NCI-H345 treated with DMSO at 0.1 percent for 48 hours (cell line): ENCODE measurements around the gene TCF7L1.
"Not testable (repeated sequence)": the region's sequence is repeated elsewhere in the genome, so short reads cannot be mapped to it uniquely, and the experiment has no call there.

Experiments used
- DNase-seq: peaks from one replicate; lab custom pipeline; 2025; ENCODE audit not compliant: unreplicated experiment; lab: John Stamatoyannopoulos, UW

TCF7L1 gene

DNA sequence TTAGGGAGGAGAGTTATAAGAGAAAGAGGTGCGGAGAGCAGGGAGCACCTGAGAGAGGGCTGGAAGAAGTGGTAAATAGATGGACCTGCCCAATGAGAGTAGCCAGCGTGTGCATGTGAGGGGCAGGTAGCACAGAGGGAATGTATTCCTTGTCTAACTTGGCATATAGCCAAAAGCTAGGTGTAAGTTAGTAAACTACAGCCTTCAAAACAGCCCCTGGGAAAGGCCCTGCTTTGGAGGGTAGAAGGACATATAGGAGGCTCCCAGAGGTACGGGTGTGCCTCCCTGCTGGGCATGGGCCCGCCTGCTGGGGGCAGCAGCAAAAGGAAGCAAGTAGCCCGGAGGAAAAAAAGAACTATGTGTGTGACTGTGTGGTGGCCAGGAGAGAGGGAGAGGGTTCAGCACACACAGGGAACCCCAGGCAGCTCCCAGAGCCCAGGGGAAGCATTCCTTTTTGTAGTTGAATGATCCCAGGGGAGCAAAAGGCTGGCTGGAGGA is 48.0 kb downstream of the TCF7L1 start:
- DNase-seq, result no peak

DNA sequence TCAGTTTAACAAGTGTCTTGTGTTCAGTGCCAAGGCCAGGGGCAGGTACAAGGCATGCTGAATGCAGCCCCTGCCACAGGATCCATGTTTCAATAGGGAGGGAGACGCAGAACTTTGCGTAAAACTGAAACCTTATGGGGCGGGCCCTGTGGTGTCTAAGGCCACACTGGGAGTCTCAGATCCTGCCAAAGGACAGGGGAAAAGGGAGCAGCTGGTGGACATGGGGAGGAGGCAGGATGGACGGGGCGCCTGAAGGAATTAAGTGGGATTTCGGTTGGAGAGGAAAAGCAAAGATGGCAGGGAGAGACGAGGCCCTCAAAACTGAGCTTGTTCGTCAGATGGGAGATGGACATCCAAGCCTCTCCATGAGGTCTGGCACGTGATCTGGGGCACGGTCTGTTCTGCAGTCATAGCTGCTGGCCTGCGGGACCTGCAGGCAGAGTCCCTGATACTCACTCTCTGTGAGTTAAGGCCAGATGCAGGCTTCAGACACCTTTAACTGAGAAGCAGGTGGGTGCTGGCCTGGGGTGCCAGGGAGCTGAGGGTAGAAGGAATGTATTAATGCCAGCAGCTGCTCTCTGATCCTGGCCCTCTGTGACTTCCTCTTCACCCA is 48.8 kb downstream of the TCF7L1 start:
- no peak for DNase-seq

DNA sequence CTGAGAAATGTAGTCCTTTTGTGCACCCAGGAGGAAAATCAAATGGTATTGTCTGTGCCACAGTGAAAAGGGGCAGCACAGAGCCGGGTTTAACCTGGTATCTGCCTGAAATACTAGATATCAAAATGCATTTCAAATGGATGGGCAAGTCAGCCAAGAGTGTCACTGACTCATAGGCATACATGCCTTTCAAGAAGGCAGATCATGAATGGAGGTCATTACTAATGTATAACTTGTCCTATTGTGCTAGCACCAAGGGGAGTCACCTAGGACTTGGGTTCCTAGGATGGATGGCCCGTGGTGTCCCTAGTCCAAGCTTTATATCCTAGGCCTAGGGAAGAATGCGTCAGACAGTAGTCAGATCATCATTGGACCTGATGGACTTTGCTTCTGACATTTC is 49.9 kb downstream of the TCF7L1 start:
- no peak for DNase-seq

DNA sequence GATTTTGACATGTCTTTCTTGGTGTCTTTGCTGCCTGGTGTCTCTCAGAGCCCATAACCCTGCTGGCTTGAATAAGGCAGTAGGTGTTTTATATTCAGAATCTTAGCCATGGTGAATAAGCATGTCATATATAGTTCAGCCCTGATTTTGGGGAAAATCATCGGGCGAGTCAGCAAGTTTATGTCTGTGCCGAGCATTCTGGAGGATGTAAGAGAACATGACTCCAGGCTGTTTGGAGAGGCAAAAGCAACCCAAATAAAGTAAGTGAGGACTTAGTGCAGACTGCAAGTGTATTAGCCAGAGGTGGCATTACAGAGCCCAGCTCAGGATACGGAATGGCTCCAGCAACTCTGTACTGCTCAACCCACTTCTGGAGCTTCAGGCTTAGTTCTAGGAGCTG is 50.3 kb downstream of the TCF7L1 start:
- DNase-seq, result no peak

DNA sequence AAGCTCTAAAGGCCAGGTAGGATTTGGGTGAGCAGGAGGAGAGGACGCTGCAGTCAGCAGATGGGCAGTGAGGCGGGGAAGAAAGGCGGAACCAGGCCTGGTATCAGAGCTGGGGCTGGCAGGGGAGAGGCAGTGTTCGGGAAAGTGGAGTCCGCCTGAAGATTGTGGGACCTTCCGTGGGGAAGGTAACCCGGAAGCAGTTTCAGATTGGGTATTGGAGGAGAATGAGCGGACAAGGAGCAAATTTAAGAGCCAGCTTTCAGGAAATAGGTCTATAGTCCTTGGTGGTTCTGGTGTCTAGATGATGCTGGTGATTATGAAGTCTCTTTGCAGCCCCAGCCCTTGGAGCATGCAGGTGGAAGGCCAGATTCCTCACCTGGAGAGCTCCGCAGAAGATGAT is 51.0 kb downstream of the TCF7L1 start:
- DNase-seq, result no peak

DNA sequence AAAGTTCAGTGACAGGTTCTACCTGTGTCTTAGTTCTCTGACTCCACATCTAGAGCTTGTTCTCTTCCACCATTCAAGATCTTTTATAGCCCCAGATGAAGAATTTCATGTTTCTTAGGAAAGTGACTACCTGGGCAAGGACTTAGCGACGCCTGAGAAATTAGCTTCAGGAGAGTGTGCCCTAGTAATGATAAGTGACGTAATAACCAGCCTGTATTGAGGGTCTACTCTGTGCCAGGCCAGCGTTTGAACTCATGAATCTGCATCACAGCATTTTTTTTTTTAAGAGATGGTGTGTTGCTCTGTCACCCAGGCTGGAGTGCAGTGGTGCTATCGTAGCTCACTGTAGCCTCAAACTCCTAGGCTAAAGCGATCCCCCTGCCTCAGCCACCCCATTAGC is 51.8 kb downstream of the TCF7L1 start:
- no peak for DNase-seq

DNA sequence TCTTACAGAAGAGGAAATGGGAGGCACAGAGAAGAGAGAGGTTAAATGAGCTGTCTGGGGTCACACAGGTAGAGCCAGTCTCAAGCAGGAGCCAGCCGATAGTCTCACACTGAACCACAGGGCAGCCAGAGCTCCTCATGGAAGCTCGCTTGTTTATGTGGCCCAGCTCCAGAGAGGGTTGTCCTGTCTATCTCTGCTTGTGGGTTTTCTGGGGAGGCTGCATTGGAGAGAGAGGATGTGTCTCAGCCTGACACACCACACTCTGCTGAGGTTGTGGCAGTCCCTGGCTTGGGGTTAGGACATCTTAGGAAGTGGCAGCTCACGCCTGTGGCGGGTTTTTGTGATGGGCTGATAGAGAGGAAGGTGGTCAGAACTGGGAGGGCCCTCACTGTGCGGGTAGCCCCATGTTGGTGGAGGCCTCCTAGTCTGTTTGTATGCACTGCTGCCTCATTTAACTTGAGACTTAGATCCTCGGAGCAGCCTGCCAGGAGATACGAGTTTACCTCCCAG is 52.3 kb downstream of the TCF7L1 start:
- no peak for DNase-seq

DNA sequence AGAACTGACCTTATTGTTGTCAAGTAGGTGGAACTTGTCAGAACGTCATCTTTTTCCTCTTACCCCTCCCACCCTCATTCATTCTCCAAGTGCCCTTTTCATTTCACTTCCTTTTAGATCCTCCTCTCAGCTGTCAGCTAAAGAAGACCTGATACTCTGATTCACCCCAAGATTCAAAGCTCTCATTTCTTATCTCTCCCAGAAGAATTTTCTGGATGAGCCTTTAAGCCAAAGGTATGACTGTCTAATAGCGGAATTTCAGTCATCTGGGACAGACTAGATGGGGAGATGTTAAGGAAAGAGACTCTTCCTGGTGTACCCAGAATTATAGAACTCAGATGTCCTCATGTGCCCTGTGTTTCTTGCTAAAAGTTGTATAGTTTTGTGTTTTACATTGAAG is 53.9 kb downstream of the TCF7L1 start:
- no peak for DNase-seq

DNA sequence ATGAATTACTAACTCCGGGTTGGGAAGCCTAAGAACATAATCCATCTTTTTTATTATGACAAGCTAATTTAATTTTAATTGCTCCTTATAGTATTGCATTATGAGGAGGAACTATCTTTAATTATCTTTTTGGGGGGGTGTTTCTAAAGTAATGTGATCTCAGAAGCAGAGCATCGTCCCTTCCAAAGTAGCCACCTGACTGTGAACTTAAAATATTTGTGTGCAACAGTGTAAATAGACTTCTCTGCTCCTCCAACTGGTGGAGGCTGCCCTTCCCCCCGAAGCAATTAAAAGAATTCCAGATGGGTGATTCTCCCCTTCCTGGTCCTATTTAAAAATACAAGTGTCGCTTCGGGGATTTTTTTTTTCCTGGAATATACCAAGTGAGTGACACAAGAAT is 55.7 kb downstream of the TCF7L1 start:
- no peak for DNase-seq

DNA sequence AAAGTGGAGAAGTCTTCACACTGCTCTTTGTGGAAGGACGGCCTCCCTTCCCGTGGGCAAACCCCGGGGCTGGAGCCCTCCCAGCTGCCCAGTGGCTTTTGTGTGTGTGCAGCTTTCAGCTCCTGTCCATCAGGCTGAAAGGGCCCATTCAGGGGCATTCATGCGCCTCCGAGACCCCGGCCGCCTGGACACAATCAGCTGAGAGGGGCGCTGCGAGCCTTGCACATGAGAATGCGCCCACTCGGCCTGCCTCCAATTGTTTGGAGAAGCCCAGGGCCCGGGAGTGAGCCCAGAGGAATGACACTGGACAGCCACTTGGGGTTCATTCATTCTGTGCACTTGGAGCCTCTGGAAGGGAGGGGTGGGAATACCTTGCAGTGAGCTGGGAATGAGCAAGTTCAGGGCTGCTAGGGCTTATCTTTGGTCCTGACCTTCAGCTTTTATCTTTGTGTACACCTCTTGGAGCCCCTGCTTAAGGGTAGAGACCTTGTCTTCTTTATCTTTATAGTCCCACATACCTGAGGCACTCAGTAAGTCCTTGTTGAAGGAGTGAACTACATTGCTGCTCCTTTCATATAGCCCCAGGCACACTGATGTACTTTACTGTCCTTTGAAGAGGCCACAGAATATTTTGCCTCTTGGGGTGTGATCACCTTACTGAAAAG is 56.5 kb downstream of the TCF7L1 start:
- no peak for DNase-seq

DNA sequence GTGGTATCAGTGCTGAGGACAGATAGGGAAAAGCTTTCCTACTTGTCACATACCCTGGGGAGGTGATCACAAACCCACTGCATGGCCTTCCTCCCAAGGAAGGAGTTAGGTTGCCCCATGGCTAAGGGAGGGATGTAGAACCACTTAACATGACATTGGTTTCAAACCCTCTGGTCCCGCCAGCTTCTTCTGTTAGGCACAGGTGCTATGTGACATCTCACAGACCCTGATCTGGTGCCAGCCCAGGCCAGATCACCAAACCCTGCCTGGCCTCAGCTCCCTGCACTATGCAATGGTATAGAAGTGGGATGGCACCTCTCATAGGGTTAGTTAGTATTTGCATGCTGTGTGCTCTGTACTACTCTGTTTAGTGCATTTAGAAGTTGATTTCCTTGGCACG is 58.0 kb downstream of the TCF7L1 start:
- no peak for DNase-seq

DNA sequence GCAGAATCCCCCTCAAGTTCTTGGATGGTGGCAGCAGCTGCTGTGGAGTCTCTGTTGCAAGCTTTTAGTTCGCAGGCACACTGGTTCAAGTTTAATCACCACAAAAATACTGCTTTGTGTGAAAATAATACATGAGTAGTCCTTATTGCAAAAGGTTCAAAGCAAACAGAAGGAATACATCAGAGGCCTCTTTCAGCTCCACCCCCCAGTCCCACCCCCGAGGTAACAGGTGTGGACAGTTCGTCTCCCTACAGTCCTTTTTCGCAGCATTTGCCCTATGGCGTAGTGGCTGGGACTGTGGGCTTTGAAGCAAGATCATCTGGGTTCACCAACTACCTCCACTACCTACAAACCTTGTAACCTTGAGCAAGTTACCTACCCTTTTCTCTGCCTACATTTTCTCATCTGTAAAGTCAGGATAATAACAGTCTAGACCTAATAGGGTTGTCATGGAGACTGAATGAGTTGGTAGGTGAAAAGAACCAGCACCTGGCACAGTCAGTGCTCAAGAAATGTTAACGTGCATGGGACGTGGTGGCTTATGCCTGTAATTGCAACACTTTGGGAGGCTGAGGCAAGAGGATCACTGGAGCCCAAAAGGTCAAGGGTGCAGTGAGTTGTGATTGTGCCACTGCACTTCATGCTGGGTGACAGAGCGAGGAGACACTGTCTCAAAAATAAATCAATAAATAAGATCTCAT is 61.7 kb downstream of the TCF7L1 start:
- DNase-seq, result no peak

DNA sequence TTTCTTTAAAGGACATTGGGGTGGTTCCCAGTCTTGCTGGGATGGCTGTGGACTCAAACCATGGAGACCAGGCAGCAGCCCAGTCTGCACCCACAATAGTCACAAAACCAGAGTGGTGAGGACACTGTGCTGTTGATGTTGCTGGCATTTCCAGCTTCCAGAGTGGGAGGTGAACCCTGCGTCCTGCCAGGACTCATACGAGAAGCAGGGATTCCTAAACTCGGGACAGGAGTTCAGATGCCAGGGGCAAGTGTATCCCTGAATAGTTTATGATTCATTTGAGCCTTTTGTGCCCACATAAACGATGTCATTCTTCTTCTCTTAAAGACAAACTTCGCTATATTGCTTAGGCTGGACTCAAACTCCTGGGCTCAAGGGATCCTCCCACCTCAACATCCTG is 62.8 kb downstream of the TCF7L1 start:
- no peak for DNase-seq

DNA sequence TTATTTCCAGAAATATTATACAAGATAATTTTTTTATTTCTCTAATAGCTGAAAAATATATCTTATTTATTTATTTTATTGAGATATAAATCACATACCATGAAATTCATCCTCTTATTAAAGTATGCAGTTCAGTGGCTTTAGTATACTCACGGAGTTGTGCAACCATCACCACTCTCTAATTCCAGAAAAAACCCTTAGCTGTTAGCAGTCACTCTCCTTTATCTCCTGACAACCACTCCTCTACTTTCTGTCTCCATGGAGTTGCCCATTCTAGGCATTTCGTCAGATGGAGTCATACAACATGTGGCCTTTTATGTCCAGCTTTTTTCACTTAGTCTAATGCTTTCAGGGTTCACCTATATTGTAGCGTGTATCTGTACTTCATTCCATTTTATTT is 66.5 kb downstream of the TCF7L1 start:
- no peak for DNase-seq

DNA sequence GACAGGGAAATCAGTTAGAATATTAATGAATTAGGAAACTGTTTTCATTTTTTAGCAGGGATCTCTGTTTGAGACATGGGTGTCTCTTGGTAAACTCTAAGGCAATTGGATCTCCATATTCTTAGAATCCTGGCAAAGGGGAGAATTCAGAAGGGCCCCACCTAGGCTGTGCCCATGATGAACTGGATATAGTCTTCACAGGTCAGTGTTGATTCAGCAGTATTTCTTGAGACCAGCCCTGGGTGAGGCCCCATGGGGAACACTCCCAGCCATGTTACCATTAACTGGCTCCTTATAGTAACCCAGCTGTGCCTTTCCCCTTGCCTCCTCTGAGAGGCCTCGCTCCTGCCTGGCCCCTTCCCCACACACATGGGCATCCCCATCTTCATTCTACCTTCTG is 76.7 kb downstream of the TCF7L1 start:
- no peak for DNase-seq

DNA sequence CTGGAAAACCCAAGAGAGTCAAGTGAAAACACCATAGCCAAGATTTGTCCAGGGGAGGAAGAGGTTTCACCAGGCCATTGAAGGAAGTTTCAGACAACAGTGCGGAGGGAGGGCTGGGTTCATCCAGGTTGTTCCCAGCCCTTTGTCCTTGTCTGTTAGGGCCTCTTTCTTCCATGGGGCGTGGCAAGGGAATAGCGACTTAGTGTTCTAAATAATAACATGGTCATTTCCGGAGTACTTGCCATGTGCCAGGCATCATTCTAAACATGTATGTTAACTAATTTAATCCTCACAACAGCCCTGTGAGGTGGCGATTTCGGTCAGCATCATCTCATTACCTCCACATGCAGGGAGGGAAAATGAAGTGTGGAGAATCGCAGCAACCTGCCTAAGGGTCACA is 77.3 kb downstream of the TCF7L1 start:
- no peak for DNase-seq

DNA sequence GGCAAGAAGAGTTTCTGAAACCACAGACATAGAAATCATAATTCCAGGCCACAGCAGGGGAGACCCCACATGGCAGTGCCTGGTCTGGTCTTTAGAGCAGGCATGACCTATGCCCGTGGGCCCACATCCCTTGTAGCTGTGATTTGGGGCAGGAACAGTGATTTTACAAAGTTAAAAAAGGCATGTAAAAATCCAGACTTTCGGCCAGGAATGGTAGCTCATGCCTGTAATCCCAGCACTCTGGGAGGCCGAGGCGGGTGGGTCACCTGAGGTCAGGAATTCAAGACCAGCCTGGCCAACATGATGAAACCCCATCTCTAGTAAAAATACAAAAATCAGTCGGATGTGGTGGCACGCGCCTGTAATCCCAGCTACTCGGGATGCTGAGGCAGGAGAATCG is 78.4 kb downstream of the TCF7L1 start:
- not testable (repeated sequence) for DNase-seq

DNA sequence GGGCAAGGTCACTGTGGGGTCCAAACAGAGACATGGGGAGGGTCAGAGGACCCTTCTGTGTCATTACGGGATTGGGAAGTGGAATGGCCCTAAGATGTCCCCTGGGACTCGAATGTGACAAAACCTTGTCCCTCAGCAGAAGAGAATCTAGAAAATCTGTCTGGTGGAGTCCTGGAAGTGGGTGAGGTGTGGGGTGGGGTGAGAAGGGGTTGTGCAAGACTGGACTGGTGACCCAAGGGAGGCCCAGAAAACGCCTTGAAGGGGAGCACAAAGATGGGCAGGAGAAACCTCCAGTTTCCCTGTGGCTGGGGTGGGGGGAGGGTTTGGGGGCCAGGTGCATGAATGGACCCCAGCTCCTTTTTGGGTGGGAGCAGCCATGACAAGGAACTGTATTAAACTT is 79.6 kb downstream of the TCF7L1 start:
- DNase-seq, result no peak

DNA sequence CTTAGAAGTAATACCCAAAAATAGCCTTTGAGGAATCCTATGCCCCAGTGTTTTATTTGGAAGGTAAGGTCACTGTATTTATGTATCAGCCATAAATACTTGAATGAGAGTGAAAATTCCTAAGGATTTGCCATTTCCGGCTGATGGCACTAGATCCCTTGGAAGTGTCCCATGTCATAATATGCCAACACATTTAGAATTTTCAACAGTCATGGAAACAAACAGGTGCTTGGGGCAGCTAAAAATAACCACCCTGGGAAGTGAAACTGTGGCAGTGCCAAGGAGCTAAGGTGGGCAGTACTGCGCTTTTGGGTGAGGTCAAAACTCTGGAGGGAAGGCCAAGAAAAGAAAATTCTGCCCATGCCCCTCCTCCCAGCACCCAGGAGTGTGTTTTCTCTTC is 80.2 kb downstream of the TCF7L1 start:
- no peak for DNase-seq

DNA sequence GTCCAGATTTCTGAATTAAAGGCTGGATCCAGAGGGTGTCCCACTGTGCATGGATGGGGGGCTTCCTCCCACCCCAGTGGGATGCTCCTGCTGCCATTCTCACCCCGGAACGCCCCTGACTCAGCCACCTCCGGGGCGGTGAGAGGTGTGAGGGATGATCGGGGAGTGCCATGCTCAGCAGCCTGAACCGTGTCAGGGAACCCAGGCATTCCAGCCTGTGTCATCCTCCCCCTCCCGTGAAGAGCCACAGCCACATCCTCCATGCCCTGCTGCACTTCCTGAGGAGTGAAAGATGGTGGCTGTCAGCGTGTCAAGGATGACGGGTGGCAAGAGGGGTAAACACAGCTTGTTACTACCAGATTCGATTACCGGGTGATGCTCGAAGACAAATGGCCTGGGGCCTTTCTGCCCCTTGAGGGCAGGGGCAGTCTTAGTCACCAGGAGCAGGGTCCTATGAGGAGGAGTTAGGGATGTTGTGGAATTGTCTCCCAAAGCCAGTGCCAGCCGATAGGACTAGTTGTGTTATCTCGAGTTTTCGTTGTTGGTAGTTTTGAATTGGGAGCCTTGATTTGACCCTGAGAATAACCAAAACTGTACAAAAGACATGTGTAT is 80.8 kb downstream of the TCF7L1 start:
- no peak for DNase-seq

DNA sequence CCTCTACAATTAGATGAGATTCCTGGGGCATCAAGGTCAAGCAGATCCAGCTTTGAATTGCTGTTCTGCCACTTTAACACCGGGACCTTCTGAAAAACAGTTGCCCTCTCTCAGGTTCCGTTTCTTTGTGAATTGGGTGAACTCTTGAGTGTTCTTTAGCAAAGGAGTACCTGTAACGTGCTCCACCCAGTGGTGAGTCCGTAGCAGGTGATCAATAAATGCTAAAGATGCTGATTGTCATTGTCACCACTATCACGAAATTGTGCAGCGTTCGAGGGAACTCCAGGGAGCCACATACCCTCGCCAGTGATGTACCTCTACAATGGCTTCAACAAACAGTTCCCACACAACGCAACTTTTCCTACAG is 81.9 kb downstream of the TCF7L1 start:
- DNase-seq, result no peak
